Measurements from ENCODE around the gene ARHGAP26.
"Not testable (repeated sequence)": the region's sequence is repeated elsewhere in the genome, so short reads cannot be mapped to it uniquely, and the experiment has no call there.

Gene ARHGAP26

DNA sequence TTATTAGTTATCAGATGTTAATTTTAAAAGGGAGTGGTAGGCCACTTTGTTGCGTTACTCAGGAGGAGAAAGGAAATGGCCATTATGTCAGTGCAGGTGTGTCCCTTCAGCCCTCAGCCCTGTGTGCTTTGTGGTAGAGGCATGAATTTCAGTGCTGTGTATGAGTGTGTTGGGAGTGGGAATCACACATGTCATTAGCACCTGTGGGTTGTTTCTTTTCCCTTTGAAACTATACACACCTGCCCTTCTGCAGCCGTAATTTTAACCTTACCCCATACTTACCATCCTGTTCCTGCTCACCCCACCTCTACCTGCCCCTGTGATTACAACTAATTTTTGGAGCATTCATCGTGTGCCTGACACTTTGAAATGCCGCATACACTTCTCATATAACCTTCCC, 156.4 kb downstream of the ARHGAP26 start:
- no peak for DNase-seq (ENCODE audit: low read depth in 1 of 2, low spot score in 1 of 2)

DNA sequence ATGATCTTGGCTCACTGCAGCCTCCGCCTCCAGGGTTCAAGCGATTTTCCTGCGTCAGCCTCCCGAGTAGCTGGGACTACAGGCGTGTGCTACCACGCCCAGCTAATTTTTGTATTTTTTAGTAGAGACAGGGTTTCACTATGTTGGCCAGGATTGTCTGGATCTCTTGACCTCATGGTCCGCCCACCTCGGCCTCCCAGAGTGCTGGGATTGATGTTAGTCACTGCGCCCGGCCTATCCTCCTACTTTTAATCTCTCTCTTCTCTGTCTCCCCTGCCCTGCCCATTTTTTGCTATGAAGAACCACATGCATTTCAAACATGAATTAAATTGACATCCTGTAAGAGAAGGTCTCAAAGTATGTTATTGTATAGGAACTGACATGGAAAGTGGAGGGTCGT, 158.8 kb downstream of the ARHGAP26 start:
- not testable (repeated sequence) for DNase-seq (ENCODE audit: low read depth in 1 of 2, low spot score in 1 of 2)

- DNase-seq (ENCODE audit: low read depth in 1 of 2, low spot score in 1 of 2): no peak
Observed at GRCh38 chr5:142929587-142929986, 159.4 kb downstream of the ARHGAP26 start.

GRCh38 chr5:142930395-142931110, 160.4 kb downstream of the ARHGAP26 start:
- DNase-seq (ENCODE audit: low read depth in 1 of 2, low spot score in 1 of 2): no peak

- DNase-seq (ENCODE audit: low read depth in 1 of 2, low spot score in 1 of 2): no peak
Observed at GRCh38 chr5:142931896-142932686, 161.9 kb downstream of the ARHGAP26 start.

- DNase-seq (ENCODE audit: low read depth in 1 of 2, low spot score in 1 of 2): no peak
Observed at GRCh38 chr5:142934051-142934762, 164.0 kb downstream of the ARHGAP26 start.

DNA sequence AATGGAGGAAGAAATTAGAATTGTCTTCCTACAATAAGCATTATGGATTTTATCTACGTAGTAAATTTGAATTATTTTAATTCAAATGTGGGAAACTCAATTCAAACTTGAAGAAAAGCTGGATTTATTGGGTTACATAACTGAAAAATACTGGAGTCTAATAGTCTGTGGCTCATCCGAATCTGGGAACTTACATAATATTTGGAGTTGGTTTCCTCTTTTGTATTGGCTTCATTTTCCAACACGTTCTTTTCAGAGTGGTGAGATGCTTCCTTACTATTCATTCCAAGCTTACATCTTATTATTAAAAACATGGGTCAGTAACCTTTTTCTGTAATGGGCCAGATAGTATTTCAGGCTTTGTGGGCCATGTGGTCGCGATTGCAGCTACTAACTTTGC, 164.8 kb downstream of the ARHGAP26 start:
- DNase-seq (ENCODE audit: low read depth in 1 of 2, low spot score in 1 of 2): no peak

DNA sequence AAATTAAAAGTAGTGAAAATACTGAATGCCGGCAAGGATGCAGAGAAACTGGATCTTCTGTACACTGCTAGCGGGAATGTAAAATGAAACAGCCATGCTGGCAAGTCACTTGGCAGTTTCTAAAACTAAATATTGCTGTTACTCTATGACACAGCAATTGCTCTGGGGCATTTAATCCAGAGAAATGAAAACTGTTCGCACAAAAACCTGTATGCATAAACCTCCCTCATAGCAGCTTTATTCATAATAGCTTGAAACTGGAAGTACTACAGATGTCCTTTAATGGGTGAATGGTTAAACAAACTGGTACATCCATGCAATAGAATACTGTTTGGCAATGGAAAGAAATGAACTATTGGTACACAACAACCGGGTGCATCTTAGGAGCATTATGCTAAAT, 167.2 kb downstream of the ARHGAP26 start:
- DNase-seq (ENCODE audit: low read depth in 1 of 2, low spot score in 1 of 2): no peak

DNA sequence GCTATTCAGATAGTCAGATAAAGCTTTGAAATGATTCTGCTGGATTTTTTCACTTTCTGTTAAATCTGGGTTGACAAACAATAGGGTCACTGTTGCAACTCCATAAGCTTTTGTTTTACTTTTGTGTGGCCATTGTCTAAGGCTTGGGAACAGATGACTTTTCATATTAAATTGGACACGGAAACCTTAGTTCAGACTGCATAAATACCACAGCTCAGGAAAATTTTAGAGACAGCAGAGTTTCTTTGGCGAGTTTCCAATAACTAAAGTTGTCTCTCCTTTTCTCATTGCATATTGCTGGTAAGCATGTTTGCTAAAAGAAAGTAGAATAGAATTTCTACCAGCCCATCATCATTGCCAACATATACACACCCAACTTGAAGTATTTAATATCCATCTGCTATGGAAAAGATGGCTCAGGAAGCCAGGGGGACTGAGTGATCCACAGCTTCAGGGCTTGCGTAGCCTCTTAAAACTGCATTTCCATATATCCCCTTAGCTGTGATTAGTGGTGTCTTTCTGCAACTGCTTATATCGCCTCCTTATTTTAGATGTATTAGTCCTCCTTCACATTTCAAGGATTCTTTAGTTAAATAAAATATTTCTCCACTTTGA, 168.2 kb downstream of the ARHGAP26 start:
- no peak for DNase-seq (ENCODE audit: low read depth in 1 of 2, low spot score in 1 of 2)

- no peak for DNase-seq (ENCODE audit: low read depth in 1 of 2, low spot score in 1 of 2)
Observed at GRCh38 chr5:142939006-142939405, 168.8 kb downstream of the ARHGAP26 start.

DNA sequence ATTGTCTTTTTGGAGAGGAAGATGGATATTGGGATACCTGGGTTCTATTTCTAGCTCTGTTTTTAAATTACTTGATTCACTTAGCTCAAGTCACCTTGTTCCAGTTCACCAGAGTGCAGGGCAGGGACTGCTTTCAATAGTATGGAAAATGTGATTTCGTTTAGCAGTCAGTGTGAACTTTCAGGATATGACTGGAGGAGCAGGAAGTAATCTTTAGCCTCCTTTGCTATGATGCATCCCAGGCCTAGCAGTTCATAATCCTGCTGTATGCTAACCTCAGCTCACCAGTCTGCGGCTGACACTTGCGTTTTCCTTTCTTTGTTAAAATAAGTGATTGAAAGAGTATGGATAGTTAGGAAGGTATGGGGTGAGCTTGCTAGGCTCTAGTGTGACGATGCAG, 169.7 kb downstream of the ARHGAP26 start:
- no peak for DNase-seq (ENCODE audit: low read depth in 1 of 2, low spot score in 1 of 2)

- no peak for DNase-seq (ENCODE audit: low read depth in 1 of 2, low spot score in 1 of 2)
Observed at GRCh38 chr5:142941245-142941644, 171.1 kb downstream of the ARHGAP26 start.

DNA sequence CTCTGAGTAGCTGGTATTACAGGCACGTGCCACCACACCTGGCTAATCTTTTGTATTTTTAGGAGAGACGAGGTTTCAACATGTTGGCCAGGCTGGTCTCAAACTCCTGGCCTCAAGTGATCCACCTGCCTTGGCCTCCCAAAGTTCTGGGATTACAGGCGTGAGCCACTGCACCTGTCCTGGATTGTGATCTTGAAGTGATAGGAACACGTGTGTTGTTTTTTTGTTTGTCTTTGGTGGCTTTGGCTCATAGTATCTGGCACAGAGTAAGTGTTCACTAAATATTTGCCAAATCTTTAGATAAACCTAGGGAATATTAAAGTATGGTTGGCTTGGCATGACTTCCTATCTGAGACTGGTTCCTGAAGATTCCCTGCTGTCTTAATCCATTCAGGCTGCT, 172.7 kb downstream of the ARHGAP26 start:
- no peak for DNase-seq (ENCODE audit: low read depth in 1 of 2, low spot score in 1 of 2)

DNA sequence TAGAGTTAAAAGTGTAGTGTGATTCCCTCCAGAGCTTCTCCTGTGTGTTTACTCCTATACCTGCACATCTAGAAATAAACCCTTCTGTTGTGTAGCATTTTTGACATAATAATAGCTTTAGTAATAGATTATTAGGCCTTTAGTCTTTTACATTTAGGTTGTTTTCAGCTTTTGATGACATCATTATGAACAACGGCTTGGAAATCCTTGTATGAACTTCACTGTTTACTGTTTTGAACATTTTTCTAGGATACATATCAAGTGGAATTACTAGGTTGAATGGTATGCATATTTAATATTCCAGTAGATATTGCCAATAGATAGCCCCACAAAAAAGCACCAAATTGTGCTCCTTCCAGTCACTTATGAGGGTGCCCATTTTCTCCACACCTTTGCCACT, 174.0 kb downstream of the ARHGAP26 start:
- DNase-seq (ENCODE audit: low read depth in 1 of 2, low spot score in 1 of 2): no peak

DNA sequence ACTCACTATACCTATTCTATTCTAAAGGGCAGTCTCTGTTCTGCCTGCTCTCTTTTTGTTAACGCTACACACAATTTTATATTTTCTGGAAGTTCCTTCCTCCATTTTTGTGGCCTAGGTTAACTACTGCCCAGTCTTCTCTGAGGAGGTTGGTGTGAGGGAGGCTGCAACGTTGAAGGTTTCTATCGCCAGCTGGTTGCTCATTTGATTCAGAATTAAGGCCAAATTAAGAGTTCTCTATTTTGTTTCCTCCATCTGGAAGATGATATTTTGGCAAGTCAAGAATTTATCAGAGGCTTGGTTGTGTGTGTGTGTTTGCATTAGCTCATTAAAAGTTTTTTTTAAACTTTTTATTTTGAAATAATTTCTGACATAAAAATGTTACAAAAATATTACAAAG, 175.1 kb downstream of the ARHGAP26 start:
- no peak for DNase-seq (ENCODE audit: low read depth in 1 of 2, low spot score in 1 of 2)

- no peak for DNase-seq (ENCODE audit: low read depth in 1 of 2, low spot score in 1 of 2)
Observed at GRCh38 chr5:142945845-142946244, 175.7 kb downstream of the ARHGAP26 start.

DNA sequence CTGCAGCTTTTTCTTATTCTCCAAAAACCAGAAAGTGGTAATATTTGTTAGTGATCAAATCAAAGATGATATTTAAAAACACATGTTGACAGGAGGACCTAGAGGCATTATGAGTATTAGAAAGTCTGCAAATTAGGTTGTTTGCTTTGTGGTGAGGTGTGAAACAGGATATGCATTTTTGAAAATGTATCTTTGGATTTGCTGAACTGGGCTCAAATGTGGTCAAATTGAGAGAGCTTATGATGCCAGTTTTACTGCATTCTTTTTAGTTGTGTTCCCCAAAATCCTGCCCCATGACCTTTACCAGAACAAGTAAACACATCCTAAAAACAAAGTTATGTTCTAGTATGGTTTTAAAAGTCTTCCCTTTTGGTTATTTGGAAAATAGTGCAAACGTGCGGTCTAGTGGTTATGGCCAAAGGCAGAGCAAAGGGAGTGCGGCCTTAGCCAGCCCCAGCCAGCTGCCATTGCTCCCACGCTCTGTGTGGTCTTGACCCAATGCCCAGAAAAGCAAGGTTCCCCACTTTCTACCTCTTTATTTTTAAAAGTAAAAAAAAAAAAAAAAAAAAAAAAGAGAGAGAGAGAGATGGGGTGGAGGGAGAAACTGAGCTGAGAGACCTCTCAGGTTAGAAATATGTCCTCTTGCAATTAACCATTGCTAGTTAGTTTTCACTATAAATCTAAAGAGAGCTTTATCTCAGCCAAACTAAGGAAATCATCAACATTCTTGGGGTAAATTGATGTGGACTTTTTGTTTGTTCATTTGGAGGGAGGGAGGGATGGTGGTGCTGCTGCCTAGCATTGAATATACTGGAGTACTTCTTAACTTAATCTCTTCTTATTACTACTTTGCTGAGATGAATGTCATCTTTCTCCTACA, 176.6 kb downstream of the ARHGAP26 start:
- no peak for DNase-seq (ENCODE audit: low read depth in 1 of 2, low spot score in 1 of 2)

GRCh38 chr5:142947427-142947709, 177.2 kb downstream of the ARHGAP26 start:
- no peak for DNase-seq (ENCODE audit: low read depth in 1 of 2, low spot score in 1 of 2)

DNA sequence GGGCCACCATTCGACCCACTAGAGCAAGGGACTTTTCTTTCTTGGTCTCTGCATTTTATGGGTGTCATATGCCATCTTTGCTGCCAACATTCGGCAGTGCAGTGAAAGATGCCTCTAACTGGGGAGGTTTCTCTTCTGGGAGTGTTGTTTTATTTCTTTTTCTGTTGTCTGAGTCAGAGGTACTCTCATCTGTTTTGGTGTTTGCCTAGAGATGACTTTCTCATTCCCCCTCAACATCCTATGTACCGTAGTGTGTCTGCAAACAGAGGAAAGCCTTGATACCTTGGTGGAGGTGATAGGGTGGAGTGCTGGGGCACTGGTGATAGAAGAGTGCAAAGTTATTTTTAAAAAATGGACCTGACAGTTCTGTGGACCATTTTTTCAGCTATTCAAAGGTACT, 182.1 kb downstream of the ARHGAP26 start:
- DNase-seq (ENCODE audit: low read depth in 1 of 2, low spot score in 1 of 2): no peak

DNA sequence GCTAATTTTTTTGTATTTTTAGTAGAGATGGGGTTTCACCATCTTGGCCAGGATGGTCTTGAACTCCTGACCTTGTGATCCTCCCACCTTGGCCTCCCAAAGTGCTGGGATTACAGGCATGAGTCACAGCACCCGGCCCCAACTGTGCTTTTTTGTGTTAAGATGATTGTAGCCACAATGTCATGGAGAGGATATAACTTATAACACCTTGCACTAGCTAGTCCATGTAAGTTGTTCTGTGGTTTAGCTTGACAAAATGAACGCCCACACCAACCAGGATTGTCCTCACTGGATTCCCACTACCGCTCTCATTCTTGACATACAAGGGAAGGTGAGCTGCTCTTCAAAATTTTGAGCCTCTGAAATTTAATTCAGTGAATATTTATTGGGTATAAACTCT, 182.7 kb downstream of the ARHGAP26 start:
- DNase-seq (ENCODE audit: low read depth in 1 of 2, low spot score in 1 of 2): not testable (repeated sequence)

DNA sequence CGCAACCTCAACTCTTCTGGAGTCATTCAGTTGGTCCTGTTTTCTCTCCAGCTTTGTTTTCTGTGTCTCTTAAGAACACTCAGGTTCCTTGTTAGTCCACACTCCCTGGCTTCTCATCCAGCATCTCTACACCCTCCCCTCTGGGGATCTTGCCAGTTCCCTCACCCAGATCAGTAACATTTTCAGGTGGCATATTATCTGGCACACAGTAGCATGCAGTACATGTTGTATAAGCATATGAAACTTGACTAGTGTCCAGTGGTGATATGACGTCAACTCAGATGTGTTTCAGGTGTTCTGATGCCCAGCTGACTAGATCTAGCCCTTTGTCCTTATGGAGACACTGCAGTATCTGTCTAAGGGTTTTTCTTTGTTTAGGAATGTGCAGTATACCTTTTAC, 184.3 kb downstream of the ARHGAP26 start:
- no peak for DNase-seq (ENCODE audit: low read depth in 1 of 2, low spot score in 1 of 2)
